HepG2 (cell line): ENCODE measurements around the gene ZFYVE28. TPM values are rescaled to one million over a fixed set of nuclear protein-coding genes. Genes with fewer than 3 reads are reported as not detected.

Experiments used
- CSRNP1 ChIP-seq: sonication (generic); formaldehyde crosslinking; IDR thresholded peaks from 2 replicates; pipeline ENCODE4 v1.8.1; 2023; ENCODE audit warnings: mild to moderate bottlenecking, missing genetic modification reagents
- HOXA9 ChIP-seq: sonication (generic); formaldehyde crosslinking; IDR thresholded peaks from 2 replicates; pipeline ENCODE4 v1.8.1; 2022; ENCODE audit warnings: missing genetic modification reagents, mild to moderate bottlenecking, moderate library complexity, borderline replicate concordance
- IKZF1 ChIP-seq: fragments of 450-650 bp; IDR thresholded peaks from 2 replicates; pipeline ENCODE4 v1.7.1; 2016
- MAFK ChIP-seq, 2 experiments: IDR thresholded peaks in 1 of 2; conservative IDR thresholded peaks in 1 of 2; 2 replicates each; pipeline ENCODE4 v1.6.1; 2011; ENCODE audit warnings: improper control_type of control experiment in 2 of 2, low read length in 2 of 2
- MZF1 ChIP-seq: sonication (generic); formaldehyde crosslinking; IDR thresholded peaks from 2 replicates; pipeline ENCODE4 v1.8.1; 2023; ENCODE audit warnings: mild to moderate bottlenecking, missing genetic modification reagents, borderline replicate concordance
- ONECUT2 ChIP-seq: sonication (generic); formaldehyde crosslinking; IDR thresholded peaks from 2 replicates; pipeline ENCODE4 v1.4.0; 2020; ENCODE audit warnings: missing genetic modification reagents
- RORA ChIP-seq: sonication (generic); formaldehyde crosslinking; IDR thresholded peaks from 2 replicates; pipeline ENCODE4 v1.5.0; 2020; ENCODE audit warnings: mild to moderate bottlenecking, missing genetic modification reagents, moderate library complexity
- SRY ChIP-seq: sonication (generic); formaldehyde crosslinking; IDR thresholded peaks from 2 replicates; pipeline ENCODE4 v1.8.0; 2022; ENCODE audit warnings: mild to moderate bottlenecking, missing genetic modification reagents
- YEATS4 ChIP-seq: sonication (generic); formaldehyde crosslinking; IDR thresholded peaks from 2 replicates; pipeline ENCODE4 v1.4.0; 2020; ENCODE audit warnings: missing genetic modification reagents, borderline replicate concordance
- ZBTB2 ChIP-seq: sonication (generic); formaldehyde crosslinking; IDR thresholded peaks from 2 replicates; pipeline ENCODE4 v1.8.0; 2022; ENCODE audit warnings: low read depth, missing genetic modification reagents
- ZBTB25 ChIP-seq: IDR thresholded peaks from 2 replicates; pipeline ENCODE4 v1.6.1; 2018; ENCODE audit warnings: missing genetic modification reagents
- ZFYVE20 ChIP-seq: sonication (generic); formaldehyde crosslinking; IDR thresholded peaks from 2 replicates; pipeline ENCODE4 v1.8.0; 2023; ENCODE audit warnings: low read depth, mild to moderate bottlenecking, moderate library complexity, missing genetic modification reagents, borderline replicate concordance
- ZNF318 ChIP-seq: sonication (generic); formaldehyde crosslinking; IDR thresholded peaks from 2 replicates; pipeline ENCODE4 v1.4.0; 2020; ENCODE audit warnings: mild to moderate bottlenecking, missing genetic modification reagents
- ZNF772 ChIP-seq: sonication (generic); formaldehyde crosslinking; IDR thresholded peaks from 2 replicates; pipeline ENCODE4 v1.5.0; 2020; ENCODE audit warnings: mild to moderate bottlenecking, missing genetic modification reagents
- polyA plus RNA-seq, 8 experiments: library from polyadenylated mRNA; depleted of rRNA in 3 of 8; stranded (reverse) in 7 of 8; unstranded in 1 of 8; fragments of >200 nt; fragmentation: Illumina TruSeq in 4 of 8; extraction: Trizol in 4 of 8; gene quantifications; 2 replicates each; pipeline versions ENCODE4 v1.2.1 to v1.2.3, GENCODE V29; 2011 to 2016; ENCODE audit warnings: low read depth in 4 of 8, missing spikeins in 1 of 8, mixed read lengths in 1 of 8; ENCODE audit not compliant: insufficient read depth in 1 of 8
- total RNA-seq, 5 experiments: library from RNA; depleted of rRNA; stranded (reverse); fragments of >200 nt; fragmentation: Illumina TruSeq; extraction: Trizol; gene quantifications; 2 replicates each; pipeline ENCODE4 v1.2.3, GENCODE V29; 2016; ENCODE audit warnings: low read depth in 1 of 5
- TF ChIP-seq, protein P1 (sequence below): sonication (generic); formaldehyde crosslinking; IDR thresholded peaks from 2 replicates; pipeline ENCODE4 v1.5.0; 2020; ENCODE audit warnings: mild to moderate bottlenecking, low read depth, missing genetic modification reagents, borderline replicate concordance

ZFYVE28 gene
- total and polyA plus RNA-seq, 2 of the 13 experiments (the other 11 are each of a cell fraction or from before 2014, with no cell fraction given) = 0.12 to 0.22 TPM

DNA sequence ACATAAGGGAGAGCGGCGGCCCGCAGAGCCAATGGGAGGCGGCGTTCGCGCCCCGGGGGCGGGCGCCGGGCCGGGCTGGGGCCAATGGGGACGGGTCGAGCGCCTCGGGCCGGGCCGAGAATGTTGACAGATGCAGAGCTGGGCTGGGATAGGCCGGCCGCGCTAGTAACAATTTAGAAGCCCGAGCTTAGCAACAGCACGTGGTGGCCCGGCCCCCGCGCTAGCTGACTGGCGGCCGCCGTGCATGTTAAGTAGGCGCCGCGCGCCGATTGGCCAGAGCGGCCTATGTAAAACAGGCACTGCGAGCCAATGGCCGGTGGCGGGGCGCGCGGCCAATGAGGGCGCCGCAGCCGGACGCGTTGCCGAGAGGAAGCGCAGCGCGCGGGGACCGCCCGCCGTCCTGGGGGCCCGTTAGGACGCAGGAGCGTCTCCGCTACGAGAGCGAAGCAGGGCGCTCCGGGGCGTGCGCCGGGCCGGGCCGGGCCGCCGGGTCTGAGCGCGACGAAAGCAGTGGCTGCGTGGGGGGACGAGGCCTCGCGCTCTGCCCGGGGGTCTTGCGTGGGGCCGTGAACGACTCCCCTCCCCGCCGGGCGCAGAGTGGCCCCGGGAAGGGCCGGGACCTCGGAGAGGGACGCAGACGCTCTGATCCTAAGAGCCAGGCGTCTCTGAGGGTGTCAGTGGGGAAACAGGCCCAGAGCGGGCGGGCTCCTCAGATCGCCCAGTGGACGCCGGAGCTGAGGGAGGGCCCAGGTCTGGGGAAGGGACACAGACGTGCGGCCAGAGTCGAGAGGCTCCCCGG is 156.1 kb downstream of the ZFYVE28 start (continued):
- TF ChIP-seq ZNF318 (CRISPR knock-in tag) (no peak), ONECUT2 (no peak), ZNF772 (CRISPR knock-in tag) (no peak; the same call in 1 of the 2 replicates), ZFYVE20 (CRISPR knock-in tag) (peak; percentile 74; the same call in 1 of the 2 replicates), CSRNP1 (CRISPR knock-in tag) (peak; percentile 44; the same call in 1 of the 2 replicates), IKZF1 (no peak), ZBTB25 (no peak; the same call in 1 of the 2 replicates), RORA (CRISPR knock-in tag) (no peak), MAFK (conservative IDR thresholded peaks at IDR 0.05 in 1 of 2, IDR thresholded peaks at IDR 0.05 in 1 of 2; ENCODE audit: low read length in 2 of 2) (no peak), MZF1 (CRISPR knock-in tag) (no peak), HOXA9 (CRISPR knock-in tag) (no peak), SRY (CRISPR knock-in tag) (peak; percentile 73; the same call in 1 of the 2 replicates), ZBTB2 (no peak), YEATS4 (CRISPR knock-in tag) (peak; percentile 88)
- TF ChIP-seq, protein P1, sequence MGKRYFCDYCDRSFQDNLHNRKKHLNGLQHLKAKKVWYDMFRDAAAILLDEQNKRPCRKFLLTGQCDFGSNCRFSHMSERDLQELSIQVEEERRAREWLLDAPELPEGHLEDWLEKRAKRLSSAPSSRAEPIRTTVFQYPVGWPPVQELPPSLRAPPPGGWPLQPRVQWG = no peak
